MM.1S (cell line): ENCODE data around the gene DHCR7.

ENCODE experiments used
- EZH2phosphoT487 ChIP-seq: fragments of 300-600 bp; sonication (generic); IDR thresholded peaks from 2 replicates; pipeline ENCODE4 v1.6.1; 2018; ENCODE audit warnings: antibody characterized with exemption, low read length
- TF ChIP-seq, protein P1 (sequence below): fragments of 300-600 bp; sonication (generic); IDR thresholded peaks from 2 replicates; pipeline ENCODE4 v1.5.1; 2016; ENCODE audit warnings: antibody characterized with exemption, low read length, mixed read lengths

DNA sequence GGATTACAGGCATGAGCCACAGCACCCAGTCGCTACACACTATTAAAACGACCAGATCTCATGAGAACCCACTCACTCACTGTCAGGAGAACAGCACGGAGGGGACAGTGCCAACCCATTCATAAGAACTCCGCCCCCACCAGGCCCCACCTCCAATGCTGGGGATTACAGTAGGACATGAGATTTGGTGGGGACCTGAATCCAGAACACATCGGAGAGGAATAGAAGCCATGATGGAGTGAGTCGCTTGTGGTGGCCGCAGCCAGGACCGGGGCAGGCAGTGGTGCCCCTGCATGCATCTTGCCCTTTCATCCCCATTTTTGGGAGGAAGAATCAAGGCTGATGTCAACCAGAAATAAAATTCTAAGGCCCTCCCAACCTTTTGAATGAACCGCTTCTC, 13.5 kb upstream of the DHCR7 start:
- TF ChIP-seq, protein P1, sequence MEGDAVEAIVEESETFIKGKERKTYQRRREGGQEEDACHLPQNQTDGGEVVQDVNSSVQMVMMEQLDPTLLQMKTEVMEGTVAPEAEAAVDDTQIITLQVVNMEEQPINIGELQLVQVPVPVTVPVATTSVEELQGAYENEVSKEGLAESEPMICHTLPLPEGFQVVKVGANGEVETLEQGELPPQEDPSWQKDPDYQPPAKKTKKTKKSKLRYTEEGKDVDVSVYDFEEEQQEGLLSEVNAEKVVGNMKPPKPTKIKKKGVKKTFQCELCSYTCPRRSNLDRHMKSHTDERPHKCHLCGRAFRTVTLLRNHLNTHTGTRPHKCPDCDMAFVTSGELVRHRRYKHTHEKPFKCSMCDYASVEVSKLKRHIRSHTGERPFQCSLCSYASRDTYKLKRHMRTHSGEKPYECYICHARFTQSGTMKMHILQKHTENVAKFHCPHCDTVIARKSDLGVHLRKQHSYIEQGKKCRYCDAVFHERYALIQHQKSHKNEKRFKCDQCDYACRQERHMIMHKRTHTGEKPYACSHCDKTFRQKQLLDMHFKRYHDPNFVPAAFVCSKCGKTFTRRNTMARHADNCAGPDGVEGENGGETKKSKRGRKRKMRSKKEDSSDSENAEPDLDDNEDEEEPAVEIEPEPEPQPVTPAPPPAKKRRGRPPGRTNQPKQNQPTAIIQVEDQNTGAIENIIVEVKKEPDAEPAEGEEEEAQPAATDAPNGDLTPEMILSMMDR = no peak
- TF ChIP-seq EZH2phosphoT487 = no peak
